Measurements from ENCODE around the gene ONECUT1.
A peak's percentile ranks its signal among the peaks of the same experiment; 100 is the strongest.

Gene ONECUT1

GRCh38 chr15:52797625-52798501 lies 7.7 kb upstream of the ONECUT1 start:
- peak in 1 of 2 donors; percentile 1 for DNase-seq (ENCODE audit: low read depth in 2 of 2)

- DNase-seq (ENCODE audit: low read depth in 2 of 2), result no peak
These were observed 6.8 kb upstream of the ONECUT1 start for GRCh38 chr15:52796753-52797520.

- DNase-seq (ENCODE audit: low read depth in 2 of 2), result peak in 1 of 2 donors; percentile 2
These were observed 6.0 kb upstream of the ONECUT1 start for GRCh38 chr15:52796228-52796521.

DNA sequence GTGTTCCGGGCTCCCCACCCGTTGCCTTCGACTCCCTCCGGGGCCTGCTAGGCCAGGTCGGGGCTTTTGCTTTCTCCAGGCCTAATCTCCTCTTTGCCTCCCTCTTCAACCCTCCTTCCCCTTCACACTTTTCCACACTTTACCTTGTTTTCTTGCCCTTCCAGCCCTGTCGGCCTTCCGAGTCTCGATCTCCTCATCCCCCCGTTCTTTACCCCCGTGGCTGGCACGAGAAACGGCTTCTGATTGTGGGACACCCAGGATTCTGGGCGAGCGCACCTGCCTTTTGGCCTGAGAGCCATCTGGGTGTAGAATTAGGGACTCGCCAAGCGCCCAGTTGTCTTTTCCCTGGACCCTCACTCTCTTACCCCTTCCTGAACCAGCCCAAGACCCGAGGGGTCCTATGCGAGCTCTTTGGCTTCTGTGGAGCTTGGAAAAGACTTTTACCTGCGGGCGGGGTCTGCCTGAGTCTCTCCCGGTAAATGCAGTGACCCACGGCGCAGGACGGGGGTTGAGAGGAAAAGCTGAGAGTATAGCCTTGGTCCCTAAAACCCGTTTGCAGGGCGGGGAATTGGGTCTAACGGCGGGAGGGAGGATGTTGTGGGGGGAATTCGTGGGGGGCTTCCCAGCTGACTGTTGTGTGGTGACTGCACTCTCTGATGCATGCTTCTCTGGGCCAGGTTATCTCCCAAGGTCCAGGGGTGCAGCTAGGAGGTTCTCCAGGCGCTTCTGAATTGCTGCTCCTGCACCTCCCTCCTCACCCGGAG lies 5.5 kb upstream of the ONECUT1 start:
- no peak for DNase-seq (ENCODE audit: low read depth in 2 of 2)

DNA sequence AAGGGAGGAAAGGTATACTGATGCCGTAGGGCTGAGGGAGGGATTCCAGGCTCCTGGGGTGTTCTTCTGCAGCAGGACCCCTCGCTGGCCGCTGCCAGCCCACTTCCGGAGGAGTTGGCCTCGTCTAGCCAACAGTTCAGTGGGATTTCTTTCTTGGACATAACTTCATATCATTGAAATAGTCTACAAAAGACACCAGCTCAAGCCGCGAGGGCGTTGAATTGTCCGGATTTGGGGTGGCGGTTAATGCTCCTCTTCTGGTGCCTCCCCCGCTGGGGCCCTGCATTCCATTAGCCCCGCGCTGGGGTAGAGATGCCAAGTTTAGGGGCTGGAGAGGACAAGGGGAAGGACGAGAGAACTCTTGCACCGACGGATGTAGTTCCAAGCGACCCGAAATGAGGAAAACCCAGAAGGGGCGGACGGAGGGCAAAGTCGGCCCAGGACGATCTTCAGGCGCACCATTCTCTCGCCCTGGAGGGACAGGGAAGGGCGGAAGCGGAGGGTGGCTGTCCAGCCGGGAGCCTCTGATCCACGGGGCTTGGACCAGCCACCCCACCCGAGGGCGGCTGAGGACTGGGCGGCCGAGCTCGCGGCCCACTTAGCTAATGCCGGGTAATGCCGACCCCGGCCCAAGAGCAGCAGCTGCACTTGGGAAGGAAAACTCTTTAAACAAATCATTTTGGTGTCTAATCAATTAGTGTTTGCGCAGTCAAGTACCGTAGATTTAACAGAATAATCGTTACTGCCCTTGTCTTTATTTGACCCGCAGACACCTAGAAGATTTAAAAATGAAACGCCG lies 4.7 kb upstream of the ONECUT1 start:
- DNase-seq (ENCODE audit: low read depth in 2 of 2), result no peak

GRCh38 chr15:52791776-52792175 lies 1.6 kb upstream of the ONECUT1 start:
- no peak for DNase-seq (ENCODE audit: low read depth in 2 of 2)

- DNase-seq (ENCODE audit: low read depth in 2 of 2), result no peak
These were observed 1.0 kb upstream of the ONECUT1 start for GRCh38 chr15:52790941-52791751.

GRCh38 chr15:52789601-52790168 lies 451 bp downstream of the ONECUT1 start:
- DNase-seq (ENCODE audit: low read depth in 2 of 2), result no peak

DNA sequence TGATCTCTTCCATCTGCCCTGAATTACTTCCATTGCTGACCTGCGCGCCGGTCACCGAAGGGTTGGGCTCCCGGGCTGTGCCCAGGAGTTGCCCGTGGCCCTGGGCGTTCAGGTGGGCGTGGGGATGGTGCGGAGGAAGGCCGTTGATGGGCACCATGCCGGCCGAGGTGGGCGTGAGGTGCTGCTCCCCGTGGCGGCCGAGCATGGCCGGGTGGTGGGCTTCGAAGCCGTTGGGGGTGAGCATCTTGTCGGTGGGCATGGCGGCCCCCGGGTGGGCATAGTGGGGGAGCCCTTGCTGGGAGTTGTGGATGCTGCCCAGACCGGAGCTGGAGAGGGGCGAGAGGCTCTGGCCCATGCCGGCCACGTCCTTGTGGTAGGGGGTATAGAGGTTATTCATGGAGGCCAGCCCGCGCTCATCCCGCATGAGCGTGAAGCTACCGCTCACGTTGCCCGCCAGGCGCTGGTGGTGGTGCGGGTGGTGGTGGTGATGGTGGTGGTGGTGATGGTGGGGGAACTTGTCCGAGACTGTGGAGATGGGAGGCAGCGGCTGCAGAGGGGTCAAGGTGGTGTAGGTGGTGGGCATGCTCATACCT lies 1.0 kb downstream of the ONECUT1 start:
- no peak for DNase-seq (ENCODE audit: low read depth in 2 of 2)

GRCh38 chr15:52788099-52788986 lies 1.8 kb downstream of the ONECUT1 start:
- DNase-seq (ENCODE audit: low read depth in 2 of 2), result no peak

- DNase-seq (ENCODE audit: low read depth in 2 of 2), result no peak
These were observed 2.5 kb downstream of the ONECUT1 start for GRCh38 chr15:52787549-52788098.

- no peak for DNase-seq (ENCODE audit: low read depth in 2 of 2)
These were observed 3.0 kb downstream of the ONECUT1 start for GRCh38 chr15:52787123-52787503.

- no peak for DNase-seq (ENCODE audit: low read depth in 2 of 2)
These were observed 3.6 kb downstream of the ONECUT1 start for GRCh38 chr15:52786436-52787122.

- DNase-seq (ENCODE audit: low read depth in 2 of 2), result no peak
These were observed 4.3 kb downstream of the ONECUT1 start for GRCh38 chr15:52785672-52786406.

- no peak for DNase-seq (ENCODE audit: low read depth in 2 of 2)
These were observed 5.1 kb downstream of the ONECUT1 start for GRCh38 chr15:52784799-52785671.

Measured in stimulated activated CD4-positive, alpha-beta T cell treated with anti-CD3 and anti-CD28 coated beads, Interleukin-4, amount 100 ng/mL, for 48 hours (primary cell).